Dendritic cell treated with granulocyte-macrophage colony-stimulating factor and Interleukin-4, amounts not matched to agents 40 ng/mL and 50 ng/mL, for 4 days (primary cell): ENCODE data around the gene FRMPD1.

Experiments
- H3K27ac Mint-ChIP-seq: one replicate; pipeline ENCODE4 v1.8.0; 2022; ENCODE audit warnings: mild to moderate bottlenecking, mixed read lengths
- H3K27me3 Mint-ChIP-seq: one replicate; pipeline ENCODE4 v1.8.0; 2022; ENCODE audit warnings: mild to moderate bottlenecking, mixed read lengths
- H3K36me3 Mint-ChIP-seq: one replicate; pipeline ENCODE4 v1.8.0; 2022; ENCODE audit warnings: low read depth, mixed read lengths
- H3K4me1 Mint-ChIP-seq: one replicate; pipeline ENCODE4 v1.8.0; 2022; ENCODE audit warnings: low read depth, mixed read lengths
- H3K4me3 Mint-ChIP-seq: one replicate; pipeline ENCODE4 v1.8.0; 2022; ENCODE audit warnings: mild to moderate bottlenecking, moderate library complexity, mixed read lengths
- H3K9me3 Mint-ChIP-seq: one replicate; pipeline ENCODE4 v1.8.0; 2022; ENCODE audit warnings: mixed read lengths
- intact Hi-C: fragments of 100-400 bp; cut with micrococcal nuclease; formaldehyde crosslinking; loops from one replicate; pipeline ENCODE4 v1.15.0; 2022

Gene FRMPD1

GRCh38 chr9:37715991-37716505 is 65.3 kb downstream of the FRMPD1 start:
- Mint-ChIP-seq H3K4me3 (no peak overlapping the region), H3K27ac (no peak overlapping the region), H3K4me1 (no peaks in the 10 kb centered on the region), H3K27me3 (peaks cover 5% of the 10 kb centered on the region), H3K36me3 (no peaks in the 10 kb centered on the region), H3K9me3 (no peaks in the 10 kb centered on the region)
- intact Hi-C loops, result no loop called here

GRCh38 chr9:37719526-37719925 is 68.8 kb downstream of the FRMPD1 start:
- no peaks in the 10 kb centered on the region for H3K36me3 Mint-ChIP-seq
- intact Hi-C loops, result no loop called here
- H3K9me3 Mint-ChIP-seq, result no peaks in the 10 kb centered on the region
- H3K27me3 Mint-ChIP-seq, result peaks cover 4% of the 10 kb centered on the region
- H3K4me3 Mint-ChIP-seq, result no peak overlapping the region
- no peak overlapping the region for H3K27ac Mint-ChIP-seq
- H3K4me1 Mint-ChIP-seq, result no peaks in the 10 kb centered on the region

- Mint-ChIP-seq H3K27ac (no peak overlapping the region), H3K4me3 (no peak overlapping the region), H3K4me1 (no peaks in the 10 kb centered on the region), H3K27me3 (no peaks in the 10 kb centered on the region), H3K9me3 (no peaks in the 10 kb centered on the region), H3K36me3 (no peaks in the 10 kb centered on the region)
- intact Hi-C loops, result no loop called here
Measured at GRCh38 chr9:37727013-37727412, 76.3 kb downstream of the FRMPD1 start.

GRCh38 chr9:37729499-37729898 is 78.7 kb downstream of the FRMPD1 start:
- H3K36me3 Mint-ChIP-seq, result no peaks in the 10 kb centered on the region
- H3K4me3 Mint-ChIP-seq, result no peak overlapping the region
- H3K27me3 Mint-ChIP-seq, result no peaks in the 10 kb centered on the region
- H3K4me1 Mint-ChIP-seq, result no peaks in the 10 kb centered on the region
- intact Hi-C loops, result no loop called here
- no peaks in the 10 kb centered on the region for H3K9me3 Mint-ChIP-seq
- H3K27ac Mint-ChIP-seq, result no peak overlapping the region

GRCh38 chr9:37730256-37730655 is 79.5 kb downstream of the FRMPD1 start:
- no peak overlapping the region for H3K4me3 Mint-ChIP-seq
- no peaks in the 10 kb centered on the region for H3K9me3 Mint-ChIP-seq
- H3K27ac Mint-ChIP-seq, result no peak overlapping the region
- no peaks in the 10 kb centered on the region for H3K36me3 Mint-ChIP-seq
- intact Hi-C loops, result no loop called here
- H3K27me3 Mint-ChIP-seq, result no peaks in the 10 kb centered on the region
- no peaks in the 10 kb centered on the region for H3K4me1 Mint-ChIP-seq

- no peaks in the 10 kb centered on the region for H3K9me3 Mint-ChIP-seq
- no peaks in the 10 kb centered on the region for H3K27me3 Mint-ChIP-seq
- H3K4me1 Mint-ChIP-seq, result no peaks in the 10 kb centered on the region
- intact Hi-C loops, result no loop called here
- no peak overlapping the region for H3K4me3 Mint-ChIP-seq
- H3K27ac Mint-ChIP-seq, result no peak overlapping the region
- no peaks in the 10 kb centered on the region for H3K36me3 Mint-ChIP-seq
Measured at GRCh38 chr9:37730839-37731238, 80.1 kb downstream of the FRMPD1 start.

- Mint-ChIP-seq H3K36me3 (no peaks in the 10 kb centered on the region), H3K27me3 (no peaks in the 10 kb centered on the region), H3K27ac (no peak overlapping the region), H3K9me3 (no peaks in the 10 kb centered on the region), H3K4me3 (no peak overlapping the region), H3K4me1 (no peaks in the 10 kb centered on the region)
- intact Hi-C loops, result no loop called here
Measured at GRCh38 chr9:37732086-37732741, 81.5 kb downstream of the FRMPD1 start.

- H3K4me3 Mint-ChIP-seq, result no peak overlapping the region
- no peaks in the 10 kb centered on the region for H3K4me1 Mint-ChIP-seq
- no peaks in the 10 kb centered on the region for H3K27me3 Mint-ChIP-seq
- H3K27ac Mint-ChIP-seq, result no peak overlapping the region
- intact Hi-C loops, result no loop called here
- no peaks in the 10 kb centered on the region for H3K9me3 Mint-ChIP-seq
- no peaks in the 10 kb centered on the region for H3K36me3 Mint-ChIP-seq
Measured at GRCh38 chr9:37732952-37733351, 82.2 kb downstream of the FRMPD1 start.

- intact Hi-C loops, result no loop called here
- no peaks in the 10 kb centered on the region for H3K9me3 Mint-ChIP-seq
- no peaks in the 10 kb centered on the region for H3K27me3 Mint-ChIP-seq
- no peak overlapping the region for H3K4me3 Mint-ChIP-seq
- no peaks in the 10 kb centered on the region for H3K36me3 Mint-ChIP-seq
- no peaks in the 10 kb centered on the region for H3K4me1 Mint-ChIP-seq
- no peak overlapping the region for H3K27ac Mint-ChIP-seq
Measured at GRCh38 chr9:37739222-37739621, 88.5 kb downstream of the FRMPD1 start.

- H3K36me3 Mint-ChIP-seq, result no peaks in the 10 kb centered on the region
- no peaks in the 10 kb centered on the region for H3K9me3 Mint-ChIP-seq
- H3K27me3 Mint-ChIP-seq, result no peaks in the 10 kb centered on the region
- H3K27ac Mint-ChIP-seq, result no peak overlapping the region
- intact Hi-C loops, result no loop called here
- no peak overlapping the region for H3K4me3 Mint-ChIP-seq
- no peaks in the 10 kb centered on the region for H3K4me1 Mint-ChIP-seq
Measured at GRCh38 chr9:37740128-37740527, 89.4 kb downstream of the FRMPD1 start.

- intact Hi-C loops, result no loop called here
- Mint-ChIP-seq H3K4me3 (no peak overlapping the region), H3K36me3 (no peaks in the 10 kb centered on the region), H3K9me3 (no peaks in the 10 kb centered on the region), H3K27me3 (no peaks in the 10 kb centered on the region), H3K27ac (no peak overlapping the region), H3K4me1 (no peaks in the 10 kb centered on the region)
Measured at GRCh38 chr9:37740631-37741328, 90.0 kb downstream of the FRMPD1 start.

- Mint-ChIP-seq H3K4me1 (no peaks in the 10 kb centered on the region), H3K4me3 (no peak overlapping the region), H3K9me3 (no peaks in the 10 kb centered on the region), H3K36me3 (no peaks in the 10 kb centered on the region), H3K27ac (no peak overlapping the region), H3K27me3 (no peaks in the 10 kb centered on the region)
- intact Hi-C loops, result loop anchor here (5.0 kb wide), 3 partner anchors 166 to 656 kb away; no protein-coding TSS in a partner anchor
Measured at GRCh38 chr9:37745970-37746369, 95.2 kb downstream of the FRMPD1 start.

GRCh38 chr9:37746448-37747270 is 95.9 kb downstream of the FRMPD1 start:
- Mint-ChIP-seq H3K4me3 (no peak overlapping the region), H3K27ac (no peak overlapping the region), H3K4me1 (no peaks in the 10 kb centered on the region), H3K27me3 (no peaks in the 10 kb centered on the region), H3K36me3 (no peaks in the 10 kb centered on the region), H3K9me3 (no peaks in the 10 kb centered on the region)
- intact Hi-C loops, result loop anchor here (1.0 to 5.0 kb wide), 4 partner anchors 166 to 656 kb away; no protein-coding TSS in a partner anchor

- no peak overlapping the region for H3K27ac Mint-ChIP-seq
- H3K9me3 Mint-ChIP-seq, result no peaks in the 10 kb centered on the region
- no peak overlapping the region for H3K4me3 Mint-ChIP-seq
- H3K36me3 Mint-ChIP-seq, result no peaks in the 10 kb centered on the region
- H3K4me1 Mint-ChIP-seq, result no peaks in the 10 kb centered on the region
- intact Hi-C loops, result loop anchor here (1.0 to 5.0 kb wide), 4 partner anchors 165 to 655 kb away; no protein-coding TSS in a partner anchor
- no peaks in the 10 kb centered on the region for H3K27me3 Mint-ChIP-seq
Measured at GRCh38 chr9:37747271-37747753, 96.6 kb downstream of the FRMPD1 start.
